HepG2 (cell line): ENCODE results near the gene DNPH1. TPM values are rescaled to one million over a fixed set of nuclear protein-coding genes. Genes with fewer than 3 reads are reported as not detected.
A peak's percentile ranks its signal among the peaks of the same experiment; 100 is the strongest.

Experiments used
- ETV5 ChIP-seq: IDR thresholded peaks from 2 replicates; pipeline ENCODE4 v1.6.1; 2018; ENCODE audit warnings: missing biosample characterization, missing genetic modification reagents, inconsistent platforms, borderline replicate concordance
- GABPB1 ChIP-seq: IDR thresholded peaks from 2 replicates; pipeline ENCODE4 v1.6.1; 2016; ENCODE audit warnings: mild to moderate bottlenecking, missing genetic modification reagents, moderate library complexity, missing compliant biosample characterization
- PHF21A ChIP-seq: sonication (generic); formaldehyde crosslinking; IDR thresholded peaks from 2 replicates; pipeline ENCODE4 v1.5.0; 2020; ENCODE audit warnings: mild to moderate bottlenecking, missing genetic modification reagents
- POGK ChIP-seq: sonication (generic); formaldehyde crosslinking; conservative IDR thresholded peaks from 2 replicates; pipeline ENCODE4 v1.8.0; 2022; ENCODE audit warnings: mild to moderate bottlenecking, moderate library complexity, missing genetic modification reagents
- TEF ChIP-seq: sonication (generic); formaldehyde crosslinking; IDR thresholded peaks from 2 replicates; pipeline ENCODE4 v1.5.0; 2020; ENCODE audit warnings: missing genetic modification reagents
- ZNF225 ChIP-seq: sonication (generic); formaldehyde crosslinking; IDR thresholded peaks from 2 replicates; pipeline ENCODE4 v1.4.0; 2020; ENCODE audit warnings: mild to moderate bottlenecking, missing genetic modification reagents
- ZNF282 ChIP-seq: fragments of 450-650 bp; IDR thresholded peaks from 2 replicates; pipeline ENCODE4 v1.6.1; 2018; ENCODE audit not compliant: partially characterized antibody
- ZNF503 ChIP-seq: sonication (generic); formaldehyde crosslinking; IDR thresholded peaks from 2 replicates; pipeline ENCODE4 v1.4.0; 2020; ENCODE audit warnings: missing genetic modification reagents
- ZNF629 ChIP-seq: sonication (generic); formaldehyde crosslinking; conservative IDR thresholded peaks from 2 replicates; pipeline ENCODE4 v1.5.0; 2020; ENCODE audit warnings: missing genetic modification reagents
- ZNF776 ChIP-seq: sonication (generic); formaldehyde crosslinking; IDR thresholded peaks from 2 replicates; pipeline ENCODE4 v1.4.0; 2020; ENCODE audit warnings: mild to moderate bottlenecking, missing genetic modification reagents
- ZNF780A ChIP-seq: sonication (generic); formaldehyde crosslinking; IDR thresholded peaks from 2 replicates; pipeline ENCODE4 v1.8.0; 2022; ENCODE audit warnings: mild to moderate bottlenecking, missing genetic modification reagents, moderate library complexity
- polyA plus RNA-seq, 8 experiments: library from polyadenylated mRNA; depleted of rRNA in 3 of 8; stranded (reverse) in 7 of 8; unstranded in 1 of 8; fragments of >200 nt; fragmentation: Illumina TruSeq in 4 of 8; extraction: Trizol in 4 of 8; gene quantifications; 2 replicates each; pipeline versions ENCODE4 v1.2.1 to v1.2.3, GENCODE V29; 2011 to 2016; ENCODE audit warnings: low read depth in 4 of 8, missing spikeins in 1 of 8, mixed read lengths in 1 of 8; ENCODE audit not compliant: insufficient read depth in 1 of 8
- total RNA-seq, 5 experiments: library from RNA; depleted of rRNA; stranded (reverse); fragments of >200 nt; fragmentation: Illumina TruSeq; extraction: Trizol; gene quantifications; 2 replicates each; pipeline ENCODE4 v1.2.3, GENCODE V29; 2016; ENCODE audit warnings: low read depth in 1 of 5

Gene DNPH1
- total and polyA plus RNA-seq, 2 of the 13 experiments (the other 11 are each of a cell fraction or from before 2014, with no cell fraction given) = 56.5 to 75.1 TPM

GRCh38 chr6:43254138-43254817, 25.0 kb upstream of the DNPH1 start (continued):
- no peak for TF ChIP-seq POGK
- TF ChIP-seq ZNF225 (CRISPR knock-in tag) = 0 out of 2 replicates have a peak, but pooled peaks have one; percentile 30
- TF ChIP-seq ZNF503 (CRISPR knock-in tag) = no peak
- no peak for TF ChIP-seq ZNF780A
- 0 out of 2 replicates have a peak, but pooled peaks have one; percentile 30 for TF ChIP-seq ETV5
- TF ChIP-seq ZNF776 (CRISPR knock-in tag) = 0 out of 2 replicates have a peak, but pooled peaks have one; percentile 29
- 0 out of 2 replicates have a peak, but pooled peaks have one; percentile 20 for TF ChIP-seq PHF21A (CRISPR knock-in tag)
- peak; percentile 94 for TF ChIP-seq ZNF629 (CRISPR knock-in tag)
- no peak for TF ChIP-seq ZNF282
- peak; percentile 35; the same call in 1 of the 2 replicates for TF ChIP-seq GABPB1 (CRISPR knock-in tag)
- no peak for TF ChIP-seq TEF (CRISPR knock-in tag)
